ENCODE results near the gene FAM216A.
A peak's percentile ranks its signal among the peaks of the same experiment; 100 is the strongest.
"Not testable (repeated sequence)": the region's sequence is repeated elsewhere in the genome, so short reads cannot be mapped to it uniquely, and the experiment has no call there.

Gene FAM216A

GRCh38 chr12:110421701-110422100, 46.9 kb upstream of the FAM216A start:
- Histone ChIP-seq H3K36me3 (ENCODE audit: insufficient read depth, low read length) (no peaks in the 10 kb centered on the region), H3K9ac (ENCODE audit: low read depth, low read length, poor library complexity, severe bottlenecking) (no peak overlapping the region), H3K9me3 (ENCODE audit: insufficient read depth, low read depth, low read length) (no peaks in the 10 kb centered on the region), H3K4me3 (ENCODE audit: low read length, poor library complexity, severe bottlenecking) (no peak overlapping the region), H3K9me2 (replicated peaks; ENCODE audit: low read depth, low read length) (no peaks in the 10 kb centered on the region), H4K20me1 (ENCODE audit: insufficient read depth, low read length, poor library complexity, severe bottlenecking) (no peaks in the 10 kb centered on the region), H3K4me2 (ENCODE audit: low read depth, low read length, poor library complexity, severe bottlenecking) (no peak overlapping the region), H2AFZ (ENCODE audit: low read length) (no peak overlapping the region), H3K79me2 (ENCODE audit: insufficient read depth, low read length) (no peaks in the 10 kb centered on the region), H3K4me1 (ENCODE audit: insufficient read depth, low read length, poor library complexity, severe bottlenecking) (no peaks in the 10 kb centered on the region), H3F3A (ENCODE audit: low read depth) (no peaks in the 10 kb centered on the region), H3K27me3 (ENCODE audit: insufficient read depth, low read length, poor library complexity, severe bottlenecking) (no peaks in the 10 kb centered on the region)
- TF ChIP-seq CTCF (conservative IDR thresholded peaks at IDR 0.05; ENCODE audit: low read length) (no peak), EZH2phosphoT487 (IDR thresholded peaks at IDR 0.05; ENCODE audit: borderline replicate concordance) (no peak)

- H3K36me3 ChIP-seq (ENCODE audit: insufficient read depth, low read length) = no peaks in the 10 kb centered on the region
- H4K20me1 ChIP-seq (ENCODE audit: insufficient read depth, low read length, poor library complexity, severe bottlenecking) = no peaks in the 10 kb centered on the region
- no peak overlapping the region for H3K4me2 ChIP-seq (ENCODE audit: low read depth, low read length, poor library complexity, severe bottlenecking)
- H3K9ac ChIP-seq (ENCODE audit: low read depth, low read length, poor library complexity, severe bottlenecking) = no peak overlapping the region
- no peaks in the 10 kb centered on the region for H3K27me3 ChIP-seq (ENCODE audit: insufficient read depth, low read length, poor library complexity, severe bottlenecking)
- H3K4me3 ChIP-seq (ENCODE audit: low read length, poor library complexity, severe bottlenecking) = no peak overlapping the region
- no peaks in the 10 kb centered on the region for H3K9me2 ChIP-seq (replicated peaks; ENCODE audit: low read depth, low read length)
- TF ChIP-seq CTCF (conservative IDR thresholded peaks at IDR 0.05; ENCODE audit: low read length) (no peak), EZH2phosphoT487 (IDR thresholded peaks at IDR 0.05; ENCODE audit: borderline replicate concordance) (no peak)
- H3F3A ChIP-seq (ENCODE audit: low read depth) = no peaks in the 10 kb centered on the region
- 0 out of 2 replicates have a peak overlapping the region, but pooled peaks have one; percentile 28 for H2AFZ ChIP-seq (ENCODE audit: low read length)
- H3K9me3 ChIP-seq (ENCODE audit: insufficient read depth, low read depth, low read length) = no peaks in the 10 kb centered on the region
- no peaks in the 10 kb centered on the region for H3K4me1 ChIP-seq (ENCODE audit: insufficient read depth, low read length, poor library complexity, severe bottlenecking)
- no peaks in the 10 kb centered on the region for H3K79me2 ChIP-seq (ENCODE audit: insufficient read depth, low read length)
These were observed 44.4 kb upstream of the FAM216A start for GRCh38 chr12:110424237-110424636.

- Histone ChIP-seq H3K27me3 (ENCODE audit: insufficient read depth, low read length, poor library complexity, severe bottlenecking) (no peaks in the 10 kb centered on the region), H3K9me3 (ENCODE audit: insufficient read depth, low read depth, low read length) (no peaks in the 10 kb centered on the region), H3K4me3 (ENCODE audit: low read length, poor library complexity, severe bottlenecking) (no peak overlapping the region), H2AFZ (ENCODE audit: low read length) (no peak overlapping the region), H3K4me1 (ENCODE audit: insufficient read depth, low read length, poor library complexity, severe bottlenecking) (no peaks in the 10 kb centered on the region), H3K36me3 (ENCODE audit: insufficient read depth, low read length) (no peaks in the 10 kb centered on the region), H3K9me2 (replicated peaks; ENCODE audit: low read depth, low read length) (no peaks in the 10 kb centered on the region), H3K9ac (ENCODE audit: low read depth, low read length, poor library complexity, severe bottlenecking) (no peak overlapping the region), H3K79me2 (ENCODE audit: insufficient read depth, low read length) (no peaks in the 10 kb centered on the region), H4K20me1 (ENCODE audit: insufficient read depth, low read length, poor library complexity, severe bottlenecking) (no peaks in the 10 kb centered on the region), H3K4me2 (ENCODE audit: low read depth, low read length, poor library complexity, severe bottlenecking) (no peak overlapping the region), H3F3A (ENCODE audit: low read depth) (no peaks in the 10 kb centered on the region)
- TF ChIP-seq CTCF (conservative IDR thresholded peaks at IDR 0.05; ENCODE audit: low read length) = no peak
- no peak for TF ChIP-seq EZH2phosphoT487 (IDR thresholded peaks at IDR 0.05; ENCODE audit: borderline replicate concordance)
These were observed 42.2 kb upstream of the FAM216A start for GRCh38 chr12:110426406-110426805.

- not testable (repeated sequence) for H3K27me3 ChIP-seq (ENCODE audit: insufficient read depth, low read length, poor library complexity, severe bottlenecking); H2AFZ ChIP-seq (ENCODE audit: low read length); H4K20me1 ChIP-seq (ENCODE audit: insufficient read depth, low read length, poor library complexity, severe bottlenecking); H3K4me1 ChIP-seq (ENCODE audit: insufficient read depth, low read length, poor library complexity, severe bottlenecking); H3K9me3 ChIP-seq (ENCODE audit: insufficient read depth, low read depth, low read length); H3K9ac ChIP-seq (ENCODE audit: low read depth, low read length, poor library complexity, severe bottlenecking); H3K4me3 ChIP-seq (ENCODE audit: low read length, poor library complexity, severe bottlenecking); H3K9me2 ChIP-seq (replicated peaks; ENCODE audit: low read depth, low read length); H3K4me2 ChIP-seq (ENCODE audit: low read depth, low read length, poor library complexity, severe bottlenecking); H3F3A ChIP-seq (ENCODE audit: low read depth); H3K79me2 ChIP-seq (ENCODE audit: insufficient read depth, low read length); H3K36me3 ChIP-seq (ENCODE audit: insufficient read depth, low read length)
These were observed 39.0 kb upstream of the FAM216A start for GRCh38 chr12:110429676-110430075.
